Suprapubic skin (tissue), 4 donors: ENCODE measurements around the gene BRD9.

Source experiments
- CTCF ChIP-seq, 2 donors: fragments of 200-600 bp in 1 of 2; fragments of 450-650 bp in 1 of 2; sonication (generic) in 1 of 2; IDR thresholded peaks; one replicate each; pipeline ENCODE4 v1.5.1; 2016 to 2019; ENCODE audit warnings: antibody characterized with exemption in 2 of 2, mild to moderate bottlenecking in 1 of 2, moderate library complexity in 1 of 2
- EP300 ChIP-seq: sonication (generic); formaldehyde crosslinking; IDR thresholded peaks from one replicate; pipeline ENCODE4 v1.6.1; 2017; ENCODE audit warnings: antibody characterized with exemption
- POLR2A ChIP-seq, 2 donors: fragments of 450-650 bp; IDR thresholded peaks; one replicate each; pipeline ENCODE4 v1.6.1; 2017; ENCODE audit warnings: antibody characterized with exemption in 2 of 2, mild to moderate bottlenecking in 2 of 2, moderate library complexity in 2 of 2
- POLR2AphosphoS5 ChIP-seq, 3 donors: sonication (generic); formaldehyde crosslinking; IDR thresholded peaks; one replicate each; pipeline ENCODE4 v1.6.1; 2017; ENCODE audit warnings: antibody characterized with exemption in 3 of 3

- TF ChIP-seq CTCF (IDR thresholded peaks at IDR 0.05) (no peak), POLR2AphosphoS5 (IDR thresholded peaks at IDR 0.05) (no peak), POLR2A (IDR thresholded peaks at IDR 0.05) (no peak), EP300 (no peak)
Measured at GRCh38 chr5:911601-912000, 19.0 kb upstream of the BRD9 start.
